GM19035 (cell line): ENCODE results near the gene DLG1.

Source experiments
- ATAC-seq: cut with Tn5 transposase; IDR thresholded peaks from one replicate; pipeline ENCODE4 v1.9.1; 2021; ENCODE audit not compliant: unreplicated experiment

DLG1 gene

DNA sequence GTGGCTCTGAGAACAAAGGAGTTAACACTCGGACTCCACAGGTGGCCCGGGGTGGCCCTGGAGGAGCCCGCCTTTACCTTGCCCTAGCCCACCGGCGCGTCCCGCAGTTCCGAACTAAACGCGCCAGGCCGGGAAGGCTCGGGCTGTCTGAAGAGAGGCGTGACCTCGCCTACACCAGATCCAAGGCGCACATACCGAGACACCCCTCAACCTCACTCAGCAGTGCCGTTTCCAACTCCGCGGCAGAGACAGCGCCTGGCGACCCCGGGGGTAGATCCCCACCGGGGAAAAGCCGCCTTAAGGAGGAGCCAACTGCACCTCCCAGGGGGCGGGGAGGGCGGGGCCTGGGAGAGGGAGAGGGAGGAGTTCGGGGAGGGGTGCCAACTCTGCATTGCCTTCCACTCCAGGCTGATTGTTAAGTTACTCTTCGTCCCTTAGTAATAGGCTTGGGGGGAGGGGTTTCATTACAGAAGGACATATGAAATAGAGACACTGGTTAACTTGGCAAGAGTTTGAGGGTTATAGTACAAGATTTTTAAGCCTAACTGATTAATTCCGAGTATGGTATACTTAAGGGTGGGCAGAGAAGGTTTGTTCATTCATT is at the start of gene DLG1:
Gene DLG1 (minus strand): TSS at position 272 of the 604 bp plus-strand sequence. CDS start 1,408 bp downstream, outside the sequence.
- ATAC-seq: peak; percentile 68

DNA sequence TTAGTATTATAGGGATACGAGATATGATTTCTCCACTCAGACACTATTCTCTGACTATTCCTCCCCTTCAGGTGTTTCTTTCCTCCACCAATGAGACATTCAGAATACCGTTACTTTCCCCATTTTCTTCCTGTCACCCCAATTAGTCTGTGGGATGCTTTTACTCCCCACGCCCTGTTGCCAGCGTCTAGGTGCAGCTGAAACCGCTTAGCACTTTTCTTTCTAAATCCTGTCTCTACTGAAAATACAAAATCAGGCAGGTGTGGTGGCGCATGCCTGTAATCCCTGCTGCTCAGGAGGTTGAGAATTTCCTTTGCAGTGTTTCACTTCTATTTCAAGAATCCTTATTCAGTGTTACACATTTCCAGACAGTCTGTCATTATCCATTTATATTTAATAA is 49.6 kb upstream of the DLG1 start:
- no peak for ATAC-seq

DNA sequence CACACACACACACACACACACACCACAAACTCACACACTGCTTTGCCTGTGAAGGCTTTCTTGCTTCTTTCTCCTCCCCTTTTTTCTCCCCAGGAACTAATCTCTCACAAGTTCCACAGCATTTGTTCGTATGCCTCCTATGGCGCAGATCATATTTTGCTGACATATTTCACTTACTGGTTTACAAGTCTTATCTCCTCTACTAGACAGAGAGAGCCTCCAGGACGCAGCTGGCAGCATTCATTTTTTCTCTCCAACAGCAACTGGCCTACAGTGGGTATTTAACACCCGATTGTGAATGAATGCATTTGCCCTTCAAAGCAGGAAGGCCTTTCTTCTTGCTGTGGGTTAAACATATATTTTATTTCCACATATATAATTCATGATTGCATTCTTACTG is 47.0 kb upstream of the DLG1 start:
- ATAC-seq: no peak

DNA sequence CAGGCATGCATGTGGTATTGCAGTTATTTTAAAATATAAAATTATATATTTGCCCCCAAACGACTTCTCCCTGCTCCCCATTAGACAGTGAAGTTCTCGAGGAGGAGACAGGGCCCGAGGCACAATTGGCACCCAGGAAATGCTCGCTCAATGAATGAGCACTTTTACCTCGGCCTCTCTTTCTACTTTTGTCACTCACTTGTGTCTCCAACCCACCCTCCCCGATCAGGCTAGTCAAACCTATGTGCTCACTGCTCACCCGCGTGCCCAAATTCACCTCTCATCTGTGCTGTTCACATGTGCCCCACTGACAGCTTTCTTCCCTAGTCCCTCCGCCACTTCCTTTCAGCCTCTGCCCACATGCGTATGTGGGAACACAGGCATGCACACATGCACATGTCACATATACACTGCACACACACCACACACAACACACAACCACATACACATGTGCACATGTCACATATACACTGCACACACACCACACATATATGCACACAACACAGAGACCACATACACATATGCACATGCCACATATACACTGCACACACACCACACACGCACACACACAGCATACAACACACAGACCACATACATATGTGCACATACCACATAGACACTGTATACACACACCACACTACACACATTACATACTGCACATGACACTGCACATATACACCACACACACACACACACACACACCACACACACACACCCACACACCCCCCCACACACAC is 46.3 kb upstream of the DLG1 start:
- ATAC-seq: no peak

DNA sequence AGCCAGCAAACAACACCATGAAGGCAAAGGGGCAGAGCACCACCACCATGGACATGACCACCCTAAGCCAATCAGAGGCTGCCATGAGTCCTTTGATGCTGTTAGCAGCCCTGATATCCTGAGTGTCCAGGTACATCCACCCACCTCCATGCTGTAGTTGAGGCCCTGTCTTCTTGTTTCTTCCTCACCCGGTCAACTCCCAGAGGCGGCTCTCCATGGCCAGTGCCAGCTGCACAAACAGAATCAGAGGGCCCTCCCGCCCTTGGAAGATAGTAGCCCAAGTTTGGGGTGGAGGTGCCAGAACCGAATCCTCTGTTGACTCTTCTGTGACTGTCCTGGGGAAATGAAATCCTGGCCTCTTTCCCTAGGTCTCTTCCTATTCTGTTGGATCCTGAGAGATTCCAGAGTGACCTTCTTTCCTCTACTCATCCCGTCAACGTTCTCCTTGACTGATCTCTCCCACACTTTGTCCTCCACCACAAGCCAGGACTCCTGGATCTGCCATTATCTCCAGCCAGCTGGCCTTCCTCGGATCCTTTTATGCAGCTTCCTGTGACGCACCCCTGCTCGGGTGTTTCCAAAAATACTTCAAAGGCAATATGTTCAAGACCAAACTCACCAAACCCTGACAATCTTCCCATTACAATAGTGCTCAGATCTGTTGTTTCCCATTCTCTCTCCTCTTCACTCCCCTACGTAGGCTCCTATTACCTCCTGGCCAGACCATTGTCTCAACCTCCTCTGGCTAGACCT is 45.4 kb upstream of the DLG1 start:
- no peak for ATAC-seq

DNA sequence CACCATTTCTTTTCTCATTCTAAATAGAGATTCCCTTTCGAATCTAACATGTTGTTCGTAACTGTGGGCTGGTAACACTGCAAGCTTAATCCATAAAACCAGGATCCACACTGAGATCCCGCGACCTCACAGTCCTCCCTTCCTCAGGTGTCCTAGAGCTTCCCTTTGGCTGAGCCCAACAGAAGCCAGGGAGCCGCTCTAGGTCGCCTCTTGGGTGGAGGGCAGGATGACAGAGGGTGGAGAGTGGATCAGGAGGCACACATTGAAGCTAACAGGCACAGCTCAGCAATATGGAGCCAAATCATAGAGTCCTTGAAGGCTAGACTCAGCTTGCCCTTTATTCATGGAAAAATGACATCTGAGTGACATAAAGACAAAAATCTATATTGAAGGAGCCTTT is 44.7 kb upstream of the DLG1 start:
- no peak for ATAC-seq

DNA sequence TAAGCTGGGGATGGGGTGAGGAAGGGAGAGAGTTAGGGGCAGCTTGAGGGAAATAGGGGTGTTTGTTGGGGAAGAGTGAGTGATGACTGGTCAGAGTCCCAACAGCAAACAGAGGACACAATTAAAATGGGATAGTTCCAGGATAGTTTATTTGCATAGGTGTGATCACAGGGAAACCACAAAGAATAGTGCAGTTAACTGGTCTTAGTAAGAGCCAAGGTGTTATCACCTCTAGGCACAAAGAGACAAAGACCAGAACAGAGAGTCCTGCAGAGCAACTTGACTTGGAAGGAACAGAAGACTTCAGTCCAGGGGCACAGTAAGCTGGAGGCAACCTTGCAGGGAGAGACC is 42.1 kb upstream of the DLG1 start:
- ATAC-seq: no peak

DNA sequence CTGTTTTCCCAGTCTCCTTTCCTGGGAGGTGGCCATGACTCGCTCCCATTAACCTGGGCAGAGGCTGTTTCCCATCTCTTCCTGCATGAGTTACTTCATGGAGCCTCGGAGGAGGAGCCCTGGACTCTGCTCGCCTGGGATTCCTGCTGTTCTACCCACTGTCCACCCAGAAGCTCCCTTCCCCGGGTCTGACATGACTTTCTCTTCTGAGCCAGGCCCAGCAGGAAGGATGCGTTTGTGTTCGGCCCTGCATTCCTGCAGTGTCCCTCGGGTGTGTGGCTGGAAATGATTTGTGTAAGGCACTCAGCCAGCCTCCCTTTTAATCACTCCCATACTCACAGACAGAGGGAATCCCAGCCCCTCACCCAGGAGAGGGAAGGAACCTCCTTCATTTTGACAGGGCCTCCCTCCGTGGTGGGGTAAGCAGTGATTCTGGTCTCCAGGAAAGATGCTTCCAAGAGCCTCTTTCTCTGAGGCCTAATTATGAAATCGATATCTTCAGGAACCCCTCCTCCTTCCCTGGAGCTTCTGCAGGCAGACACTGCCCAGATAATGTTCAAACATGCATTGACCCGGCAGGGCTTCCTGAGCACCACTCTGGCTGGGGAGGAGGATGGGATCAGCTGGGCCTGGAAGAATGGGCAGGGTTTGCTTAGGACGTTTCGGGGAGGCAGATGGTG is 41.6 kb upstream of the DLG1 start:
- ATAC-seq: no peak

DNA sequence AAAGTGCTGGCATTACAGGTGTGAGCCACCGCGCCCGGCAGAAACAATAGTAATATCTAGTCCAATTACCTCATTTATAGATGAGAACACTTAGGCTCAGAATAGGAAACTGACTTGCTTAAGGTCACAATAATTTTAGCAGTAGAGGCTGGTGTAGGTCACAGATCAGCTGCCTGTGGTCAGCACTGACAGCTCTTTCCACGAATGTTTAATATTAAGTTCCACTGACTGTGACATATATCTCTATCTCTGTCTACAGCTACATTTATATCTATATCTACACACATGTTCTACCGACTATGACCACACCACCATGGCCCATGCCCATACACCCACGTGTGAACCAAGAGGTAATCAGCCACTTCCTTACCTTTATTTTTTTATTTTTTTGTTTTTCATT is 40.2 kb upstream of the DLG1 start:
- no peak for ATAC-seq

DNA sequence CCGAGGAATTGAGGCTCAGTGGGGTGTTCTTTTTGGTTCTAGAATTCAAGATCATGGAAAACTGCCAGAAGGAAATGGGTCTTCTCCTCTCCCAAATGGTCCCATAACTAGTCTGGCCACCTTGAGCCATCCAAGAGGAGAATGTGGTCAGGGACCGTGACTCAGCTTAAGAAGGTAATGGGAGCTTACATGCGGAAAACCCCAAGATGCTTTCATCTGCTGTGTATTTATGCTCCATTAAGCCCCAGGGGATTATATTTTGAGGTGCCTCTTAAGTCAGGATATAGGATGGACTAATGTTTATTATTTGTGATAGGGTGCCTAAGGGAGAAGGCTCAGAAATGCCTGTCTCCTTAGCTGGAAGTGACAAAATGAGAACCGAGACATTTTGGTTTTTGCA is 39.2 kb upstream of the DLG1 start:
- no peak for ATAC-seq

DNA sequence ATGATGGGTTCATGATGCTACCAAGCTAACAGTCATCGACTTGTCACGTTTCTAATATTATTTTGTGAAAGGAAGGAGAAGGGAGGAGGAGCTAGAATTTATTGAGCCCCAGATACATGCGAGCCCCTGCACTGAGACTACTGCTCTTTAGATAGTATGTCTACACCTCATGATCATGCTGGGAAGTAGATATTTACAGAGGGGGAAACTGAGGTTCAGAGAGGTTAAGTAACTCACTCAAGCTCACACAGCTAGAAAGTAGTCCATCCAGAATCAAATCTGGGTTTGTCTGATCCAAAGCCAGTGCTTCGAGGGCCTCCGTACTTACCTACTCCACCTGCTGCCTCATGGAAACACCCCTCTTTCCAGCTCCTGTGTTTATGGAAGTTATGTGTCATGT is 38.8 kb upstream of the DLG1 start:
- no peak for ATAC-seq

DNA sequence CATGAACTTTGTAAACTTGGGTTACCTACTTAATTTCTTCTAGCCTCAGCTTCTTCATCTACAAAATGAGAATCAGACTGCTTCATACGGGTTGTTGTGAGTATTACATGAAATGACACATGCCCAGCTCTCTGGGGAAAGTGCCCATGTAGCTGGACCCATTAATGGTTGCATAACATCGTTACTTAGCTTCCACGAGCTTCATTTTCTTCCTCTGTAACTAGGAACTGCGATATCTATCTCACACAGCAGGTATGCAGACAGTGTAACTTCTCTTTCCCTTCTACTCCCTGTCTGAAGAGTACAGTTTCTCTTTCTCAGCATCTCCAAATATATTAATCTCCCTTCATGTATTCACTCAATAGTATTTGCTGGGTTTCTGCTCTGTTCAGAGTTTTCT is 37.9 kb upstream of the DLG1 start:
- no peak for ATAC-seq

DNA sequence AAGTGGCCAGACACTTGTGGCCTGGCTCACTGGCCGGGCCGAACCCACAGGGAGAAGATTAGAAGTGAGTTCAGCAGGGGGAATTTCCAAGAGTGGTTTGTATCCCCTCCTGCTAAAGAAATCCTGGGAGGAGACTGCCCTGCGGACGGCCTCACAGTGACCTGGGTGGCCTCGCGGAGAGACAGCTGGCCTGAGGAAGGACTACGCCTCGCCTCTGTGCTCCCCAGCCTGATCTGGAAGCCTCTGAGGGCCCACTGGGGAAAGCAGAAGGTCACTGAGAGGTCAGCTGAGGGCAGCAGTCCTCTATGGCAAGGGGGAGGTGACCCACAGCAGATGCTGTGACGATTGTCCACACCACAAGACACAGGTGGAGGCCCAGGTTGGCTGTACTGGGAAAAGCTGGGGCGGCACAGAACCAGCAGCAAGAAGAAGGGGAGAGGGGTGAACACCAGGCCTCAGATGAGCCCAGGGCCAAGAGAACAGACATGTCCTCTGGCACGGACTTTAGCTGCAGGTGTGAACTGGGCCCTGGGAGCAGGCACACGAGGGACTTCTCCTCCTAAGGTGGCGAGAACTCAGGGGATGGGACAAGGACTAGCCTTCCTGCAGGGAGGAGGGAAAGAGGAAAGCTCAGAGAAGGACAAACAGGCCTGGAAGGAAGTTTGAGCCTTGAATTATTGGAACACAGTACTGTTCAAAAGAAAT is 37.2 kb upstream of the DLG1 start:
- ATAC-seq: no peak

DNA sequence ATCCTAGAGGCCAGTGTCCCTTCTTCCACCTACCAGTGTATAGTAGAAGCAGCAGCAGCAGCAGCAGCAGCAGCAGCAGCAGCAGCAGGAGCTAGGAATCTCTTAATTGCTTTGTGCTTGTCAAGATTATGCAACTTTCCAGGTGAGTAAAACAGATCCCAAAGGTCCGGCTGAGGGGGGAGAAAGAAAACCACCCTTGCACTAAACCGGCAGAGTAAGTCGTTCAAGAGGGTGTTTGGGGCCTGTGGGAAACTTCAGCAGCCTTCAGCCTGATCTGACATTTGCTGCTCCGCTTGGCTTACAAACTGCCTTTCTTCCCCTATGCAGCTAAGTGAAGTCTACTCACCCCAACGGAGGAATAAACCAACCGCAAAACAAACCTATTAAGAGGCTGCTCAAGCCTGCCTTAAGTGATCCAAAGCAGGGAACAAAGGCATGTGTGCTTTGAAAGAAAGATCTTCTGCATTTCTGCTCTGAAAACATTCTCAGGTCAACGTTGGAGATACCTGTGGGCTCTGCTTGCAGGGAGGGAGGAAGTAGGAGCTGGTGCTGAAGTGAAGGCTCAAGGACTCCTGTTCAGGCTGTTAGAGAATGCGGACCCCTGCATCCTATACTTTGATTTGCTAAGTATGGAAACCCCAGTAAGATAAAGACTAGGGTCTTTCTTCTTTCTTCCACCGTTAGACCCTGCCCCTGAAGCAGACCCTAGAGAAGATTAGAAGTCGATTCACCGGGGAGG is 35.7 kb upstream of the DLG1 start:
- ATAC-seq: no peak

DNA sequence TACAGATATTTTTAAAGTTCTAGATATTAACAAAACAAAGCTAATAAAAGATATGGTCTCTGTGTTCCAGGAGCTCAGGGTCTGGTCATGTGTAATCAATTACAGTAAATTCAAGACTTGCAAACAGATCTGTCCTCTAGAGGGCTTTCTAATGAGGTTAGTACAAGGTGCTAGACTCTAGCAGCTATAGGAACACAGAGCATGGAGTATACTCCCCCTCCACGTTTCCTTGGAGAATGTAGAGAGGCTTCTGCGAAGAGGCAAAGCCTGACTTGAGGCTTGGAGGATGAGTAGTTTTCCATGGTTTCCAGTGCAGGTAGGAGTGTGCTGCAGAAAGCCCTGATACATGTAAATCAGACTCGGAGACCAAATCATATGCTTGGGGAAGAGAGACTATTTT is 32.7 kb upstream of the DLG1 start:
- ATAC-seq: no peak

DNA sequence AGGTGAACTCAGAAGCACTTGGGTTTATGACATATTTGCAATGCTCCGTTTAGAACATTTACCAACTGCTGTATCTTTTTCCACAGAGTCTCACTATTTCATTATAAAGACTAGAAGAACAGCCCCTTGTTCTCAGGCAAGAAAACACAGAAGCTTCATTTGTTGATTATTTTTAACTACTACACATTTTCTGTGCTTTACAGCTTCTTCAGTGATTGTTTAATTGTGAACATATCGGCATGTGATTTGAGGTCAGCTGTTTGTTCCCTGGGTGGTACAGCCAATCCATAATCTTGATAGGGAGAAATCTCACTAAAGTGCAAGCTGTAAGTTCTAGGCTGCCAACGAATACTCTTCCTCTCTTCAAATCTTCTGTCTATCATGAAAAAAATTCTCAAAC is 31.0 kb upstream of the DLG1 start:
- no peak for ATAC-seq

DNA sequence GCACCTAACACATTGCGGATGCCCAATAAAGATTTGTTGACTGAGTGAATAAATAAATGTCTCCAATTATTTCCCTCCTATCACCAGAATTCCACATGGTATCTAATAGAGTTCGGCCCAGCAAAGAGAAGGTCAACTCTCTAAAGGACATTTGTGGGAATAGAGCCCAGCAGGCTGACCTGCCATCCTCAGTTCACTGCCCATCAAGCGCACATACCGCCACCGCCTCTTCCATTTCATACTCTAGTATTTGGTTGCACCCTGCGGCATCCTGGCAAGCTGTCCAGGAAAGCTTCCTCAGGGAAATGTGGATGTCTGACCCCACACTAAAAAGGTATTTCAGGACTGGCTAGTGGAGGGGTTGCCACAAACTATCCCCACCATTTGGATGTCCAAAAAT is 29.8 kb upstream of the DLG1 start:
- ATAC-seq: no peak

DNA sequence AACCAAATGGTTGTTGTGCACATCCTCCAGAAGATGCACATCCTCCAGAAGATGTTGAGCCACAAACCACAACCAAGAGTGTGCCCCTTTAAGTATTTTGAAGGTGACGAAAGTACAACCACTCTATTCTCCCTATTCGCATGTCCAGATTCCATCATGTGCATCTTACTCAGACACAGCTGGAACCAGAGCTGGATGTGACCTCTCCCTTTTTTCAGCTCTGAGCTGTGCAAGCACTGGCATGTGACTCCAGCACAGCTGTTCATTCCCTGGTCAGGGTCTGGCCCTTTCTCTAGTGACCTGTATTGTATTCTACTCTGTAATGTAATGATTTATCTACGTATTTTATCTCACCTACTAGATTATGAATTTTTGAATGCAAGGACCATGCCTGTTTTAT is 29.3 kb upstream of the DLG1 start:
- ATAC-seq: no peak

DNA sequence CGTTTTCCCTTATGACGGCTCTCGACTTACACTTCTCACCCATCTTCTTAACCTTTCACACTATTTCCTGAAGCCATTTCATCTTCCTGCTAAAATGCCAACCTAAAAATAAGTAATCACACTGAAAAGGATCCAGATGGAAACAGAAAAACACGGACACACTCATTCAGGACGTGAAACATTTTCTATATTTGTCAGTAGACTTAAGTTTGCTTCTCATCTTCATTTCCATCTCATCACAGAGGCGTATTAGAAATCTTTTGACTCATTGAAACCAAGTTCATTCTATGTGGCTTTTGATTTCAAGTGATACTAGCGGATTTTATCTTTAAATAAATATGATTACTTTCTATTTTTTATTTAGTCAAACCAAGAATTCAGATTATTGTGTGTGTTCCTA is 27.4 kb upstream of the DLG1 start:
- no peak for ATAC-seq

DNA sequence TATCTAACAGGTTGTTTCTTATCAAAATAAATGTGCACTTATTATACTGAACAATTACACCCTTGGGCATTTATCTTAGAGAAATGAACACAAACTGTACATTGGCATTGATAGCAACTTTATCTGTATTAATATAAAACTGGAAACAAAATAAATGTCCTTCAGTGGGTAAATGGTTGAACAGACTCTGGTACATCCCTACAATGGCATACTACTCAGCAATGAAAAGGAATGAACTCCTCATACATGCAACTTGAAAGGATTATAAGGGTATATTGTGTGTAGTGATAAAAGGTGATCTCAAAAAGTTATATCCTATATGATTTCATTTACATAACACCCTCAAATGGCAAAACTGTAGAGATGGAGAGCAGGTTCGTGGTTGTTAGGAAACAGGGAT is 23.7 kb upstream of the DLG1 start:
- ATAC-seq: no peak

DNA sequence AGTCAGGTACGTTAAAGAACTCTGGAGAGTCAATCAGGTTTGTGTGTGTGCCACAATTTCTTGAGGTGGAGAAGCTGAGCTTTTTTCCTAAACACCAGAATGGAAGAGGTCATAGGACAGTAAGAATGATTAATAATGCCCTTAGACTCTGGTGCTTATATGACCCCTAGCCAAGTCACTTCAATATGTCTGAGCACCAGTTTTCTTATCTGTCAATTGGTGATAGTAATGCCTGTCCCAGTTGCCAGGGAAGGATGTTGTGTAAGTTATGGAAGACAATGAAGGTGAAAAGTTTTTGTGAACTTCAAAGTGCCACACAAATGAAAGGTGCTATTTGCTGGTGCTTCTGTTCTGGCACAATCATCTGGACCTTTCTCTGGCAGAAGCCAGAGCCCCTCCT is 22.2 kb upstream of the DLG1 start:
- ATAC-seq: no peak
